KMS-11 (cell line): ENCODE results near the gene PRKAR1B.

Experiments used
- H2AFZ ChIP-seq: fragments of 200-600 bp; sonication (generic); 2 replicates; pipeline ENCODE4 v1.6.1; 2016; ENCODE audit warnings: antibody characterized with exemption, mixed run types, low read depth
- H3K27ac ChIP-seq: fragments of 200-600 bp; sonication (generic); 2 replicates; pipeline ENCODE4 v1.6.1; 2016; ENCODE audit warnings: mild to moderate bottlenecking, mixed run types
- H3K27me3 ChIP-seq: fragments of 200-600 bp; sonication (generic); 2 replicates; pipeline ENCODE4 v1.6.1; 2017; ENCODE audit warnings: mild to moderate bottlenecking, low read depth, mixed run types, moderate library complexity; ENCODE audit not compliant: insufficient read depth
- H3K36me3 ChIP-seq: fragments of 200-600 bp; sonication (generic); 2 replicates; pipeline ENCODE4 v1.6.1; 2017; ENCODE audit warnings: mild to moderate bottlenecking, mixed run types; ENCODE audit not compliant: insufficient read depth
- H3K4me1 ChIP-seq: fragments of 200-600 bp; sonication (generic); 2 replicates; pipeline ENCODE4 v1.6.1; 2016; ENCODE audit warnings: mild to moderate bottlenecking, low read depth, mixed run types; ENCODE audit not compliant: poor library complexity, severe bottlenecking
- H3K4me2 ChIP-seq: fragments of 200-600 bp; sonication (generic); 2 replicates; pipeline ENCODE4 v1.7.0; 2016; ENCODE audit warnings: mild to moderate bottlenecking, mixed run types
- H3K4me3 ChIP-seq: fragments of 200-600 bp; sonication (generic); IDR thresholded peaks from 2 replicates; pipeline ENCODE4 v1.6.1; 2017; ENCODE audit warnings: low read depth, low read length, mixed read lengths; ENCODE audit not compliant: insufficient read depth
- H3K79me2 ChIP-seq: fragments of 200-600 bp; sonication (generic); 2 replicates; pipeline ENCODE4 v1.6.1; 2016; ENCODE audit warnings: low read depth, mixed run types; ENCODE audit not compliant: insufficient read depth
- H3K9ac ChIP-seq: fragments of 200-600 bp; sonication (generic); 2 replicates; pipeline ENCODE4 v1.6.1; 2016; ENCODE audit warnings: mild to moderate bottlenecking, mixed run types
- H4K20me1 ChIP-seq: fragments of 200-600 bp; sonication (generic); 2 replicates; pipeline ENCODE4 v1.6.1; 2016; ENCODE audit warnings: mild to moderate bottlenecking, mixed run types; ENCODE audit not compliant: insufficient read depth
- CTCF ChIP-seq: fragments of 200-600 bp; sonication (generic); conservative IDR thresholded peaks from 2 replicates; pipeline ENCODE4 v1.6.1; 2017; ENCODE audit warnings: low read depth, mild to moderate bottlenecking, antibody characterized with exemption, low read length, moderate library complexity, mixed read lengths

PRKAR1B gene

GRCh38 chr7:696426-696811, 30.7 kb downstream of the PRKAR1B start:
- H3K4me1 ChIP-seq, result no peaks in the 10 kb centered on the region

GRCh38 chr7:693280-693679, 33.8 kb downstream of the PRKAR1B start:
- H3K27ac ChIP-seq, result no peak overlapping the region
- no peak for TF ChIP-seq CTCF
- H3K4me1 ChIP-seq, result no peaks in the 10 kb centered on the region
- H3K27me3 ChIP-seq, result no peaks in the 10 kb centered on the region
- no peak overlapping the region for H3K9ac ChIP-seq
- H2AFZ ChIP-seq, result no peak overlapping the region
- no peaks in the 10 kb centered on the region for H4K20me1 ChIP-seq
- H3K36me3 ChIP-seq, result no peaks in the 10 kb centered on the region
- H3K4me3 ChIP-seq, result no peak overlapping the region
- H3K4me2 ChIP-seq, result no peak overlapping the region
- H3K79me2 ChIP-seq, result no peaks in the 10 kb centered on the region

More at GRCh38 chr7:696426-696811, 30.7 kb downstream of the PRKAR1B start:
- Histone ChIP-seq H3K4me3 (no peak overlapping the region), H2AFZ (no peak overlapping the region), H3K79me2 (no peaks in the 10 kb centered on the region), H3K4me2 (no peak overlapping the region), H3K27ac (no peak overlapping the region), H3K27me3 (no peaks in the 10 kb centered on the region), H3K9ac (no peak overlapping the region), H4K20me1 (no peaks in the 10 kb centered on the region), H3K36me3 (no peaks in the 10 kb centered on the region)
- no peak for TF ChIP-seq CTCF

- no peak overlapping the region for H2AFZ ChIP-seq
- no peak overlapping the region for H3K27ac ChIP-seq
- H3K79me2 ChIP-seq, result no peaks in the 10 kb centered on the region
- no peak overlapping the region for H3K4me2 ChIP-seq
- H3K4me1 ChIP-seq, result no peaks in the 10 kb centered on the region
- no peak for TF ChIP-seq CTCF
- H4K20me1 ChIP-seq, result no peaks in the 10 kb centered on the region
- no peaks in the 10 kb centered on the region for H3K36me3 ChIP-seq
- H3K27me3 ChIP-seq, result no peaks in the 10 kb centered on the region
- no peak overlapping the region for H3K9ac ChIP-seq
- H3K4me3 ChIP-seq, result no peak overlapping the region
These were observed 35.6 kb downstream of the PRKAR1B start for GRCh38 chr7:691361-692045.

- Histone ChIP-seq H3K36me3 (no peaks in the 10 kb centered on the region), H3K4me1 (no peaks in the 10 kb centered on the region), H3K4me2 (no peak overlapping the region), H2AFZ (no peak overlapping the region), H3K79me2 (no peaks in the 10 kb centered on the region), H3K27me3 (no peaks in the 10 kb centered on the region), H4K20me1 (no peaks in the 10 kb centered on the region), H3K27ac (no peak overlapping the region), H3K9ac (no peak overlapping the region), H3K4me3 (no peak overlapping the region)
- TF ChIP-seq CTCF, result no peak
These were observed 36.4 kb downstream of the PRKAR1B start for GRCh38 chr7:690478-691360.
